Measurements from ENCODE around the gene SNX7.

The SNX7 gene

GRCh38 chr1:98698625-98699024 lies 37.1 kb downstream of the SNX7 start:
- no peak for DNase-seq

GRCh38 chr1:98700228-98700627 lies 38.7 kb downstream of the SNX7 start:
- no peak for DNase-seq

- DNase-seq: no peak
Observed at GRCh38 chr1:98702976-98703375, 41.5 kb downstream of the SNX7 start.

GRCh38 chr1:98704474-98704873 lies 43.0 kb downstream of the SNX7 start:
- DNase-seq: peak; percentile 22 to 76 (median 35)

GRCh38 chr1:98704971-98705370 lies 43.5 kb downstream of the SNX7 start:
- no peak for DNase-seq

GRCh38 chr1:98705591-98705990 lies 44.1 kb downstream of the SNX7 start:
- no peak for DNase-seq

GRCh38 chr1:98706173-98706843 lies 44.8 kb downstream of the SNX7 start:
- no peak for DNase-seq

- no peak for DNase-seq
Observed at GRCh38 chr1:98707556-98707955, 46.0 kb downstream of the SNX7 start.

- no peak for DNase-seq
Observed at GRCh38 chr1:98709906-98710305, 48.4 kb downstream of the SNX7 start.

GRCh38 chr1:98723574-98723973 lies 62.1 kb downstream of the SNX7 start:
- DNase-seq: no peak

GRCh38 chr1:98732985-98733781 lies 71.7 kb downstream of the SNX7 start:
- no peak for DNase-seq

- no peak for DNase-seq
Observed at GRCh38 chr1:98733782-98734112, 72.2 kb downstream of the SNX7 start.

GRCh38 chr1:98735756-98736155 lies 74.2 kb downstream of the SNX7 start:
- no peak for DNase-seq

GRCh38 chr1:98737835-98738234 lies 76.3 kb downstream of the SNX7 start:
- no peak for DNase-seq

GRCh38 chr1:98739762-98740161 lies 78.2 kb downstream of the SNX7 start:
- DNase-seq: no peak

- DNase-seq: no peak
Observed at GRCh38 chr1:98741164-98741563, 79.6 kb downstream of the SNX7 start.

GRCh38 chr1:98749152-98749756 lies 87.7 kb downstream of the SNX7 start:
- DNase-seq: peak in 2 of 3 experiments; percentile 9 to 46

- no peak for DNase-seq
Observed at GRCh38 chr1:98754176-98754575, 92.7 kb downstream of the SNX7 start.

- no peak for DNase-seq
Observed at GRCh38 chr1:98761219-98761865, 99.8 kb downstream of the SNX7 start.

- peak in 1 of 3 experiments; percentile 3 for DNase-seq
Observed at GRCh38 chr1:98763488-98764150, 102.1 kb downstream of the SNX7 start.

- DNase-seq: no peak
Observed at GRCh38 chr1:98764485-98764884, 103.0 kb downstream of the SNX7 start.

- no peak for DNase-seq
Observed at GRCh38 chr1:98766255-98766654, 104.7 kb downstream of the SNX7 start.

GRCh38 chr1:98769162-98769561 lies 107.6 kb downstream of the SNX7 start:
- no peak for DNase-seq

Data from NCI-H1417 (cell line).